Activated B cell treated with CpG ODN at 0.5 μM for 24 hours (primary cell): ENCODE measurements around the gene MTERF4. TPM values are rescaled to one million over a fixed set of nuclear protein-coding genes. Genes with fewer than 3 reads are reported as not detected.

Experiments used
- ATAC-seq: fragments of 200-7000 bp; cut with Tn5 transposase; one replicate; pipeline ENCODE4 v1.10.0; 2021; ENCODE audit warnings: low read depth, mild to moderate bottlenecking, moderate library complexity
- CTCF ChIA-PET: fragments of 350-600 bp; sonication (Branson Sonifier 250); formaldehyde crosslinking; loops from one replicate; lab custom pipeline; 2021; ENCODE audit warnings: antibody characterized with exemption; lab: Charles Lee
- POLR2A ChIA-PET: fragments of 350-600 bp; sonication (Branson Sonifier 250); formaldehyde crosslinking; loops from one replicate; lab custom pipeline; 2021; ENCODE audit warnings: antibody characterized with exemption; lab: Charles Lee
- DNase-seq: peaks from one replicate; pipeline ENCODE4 v3.0.0; 2022
- H3K27ac Mint-ChIP-seq: one replicate; pipeline ENCODE4 v1.8.0; 2020; ENCODE audit warnings: mixed read lengths
- H3K27me3 Mint-ChIP-seq: one replicate; pipeline ENCODE4 v1.8.0; 2021; ENCODE audit warnings: mixed read lengths
- H3K36me3 Mint-ChIP-seq: one replicate; pipeline ENCODE4 v1.8.0; 2021; ENCODE audit warnings: low read depth, mixed read lengths
- H3K4me1 Mint-ChIP-seq: one replicate; pipeline ENCODE4 v1.8.0; 2021; ENCODE audit warnings: mixed read lengths
- H3K4me3 Mint-ChIP-seq: one replicate; pipeline ENCODE4 v1.8.0; 2020; ENCODE audit warnings: mild to moderate bottlenecking, mixed read lengths
- H3K9me3 Mint-ChIP-seq: one replicate; pipeline ENCODE4 v1.8.0; 2020; ENCODE audit warnings: mixed read lengths
- intact Hi-C: fragments of 100-400 bp; cut with micrococcal nuclease; formaldehyde crosslinking; loops from one replicate; pipeline ENCODE4 v1.15.1; 2024
- total RNA-seq: library from RNA; stranded (reverse); gene quantifications from 2 replicates; pipeline ENCODE4 v1.2.3, GENCODE V29; 2022
- TF ChIP-seq, protein P1 (sequence below): fragments of 200-600 bp; IDR thresholded peaks from one replicate; pipeline ENCODE4 v1.8.0; 2022; ENCODE audit warnings: antibody characterized with exemption, mild to moderate bottlenecking

MTERF4 gene
- total RNA-seq, 1 donor from 2014 or later, result 122 TPM

DNA sequence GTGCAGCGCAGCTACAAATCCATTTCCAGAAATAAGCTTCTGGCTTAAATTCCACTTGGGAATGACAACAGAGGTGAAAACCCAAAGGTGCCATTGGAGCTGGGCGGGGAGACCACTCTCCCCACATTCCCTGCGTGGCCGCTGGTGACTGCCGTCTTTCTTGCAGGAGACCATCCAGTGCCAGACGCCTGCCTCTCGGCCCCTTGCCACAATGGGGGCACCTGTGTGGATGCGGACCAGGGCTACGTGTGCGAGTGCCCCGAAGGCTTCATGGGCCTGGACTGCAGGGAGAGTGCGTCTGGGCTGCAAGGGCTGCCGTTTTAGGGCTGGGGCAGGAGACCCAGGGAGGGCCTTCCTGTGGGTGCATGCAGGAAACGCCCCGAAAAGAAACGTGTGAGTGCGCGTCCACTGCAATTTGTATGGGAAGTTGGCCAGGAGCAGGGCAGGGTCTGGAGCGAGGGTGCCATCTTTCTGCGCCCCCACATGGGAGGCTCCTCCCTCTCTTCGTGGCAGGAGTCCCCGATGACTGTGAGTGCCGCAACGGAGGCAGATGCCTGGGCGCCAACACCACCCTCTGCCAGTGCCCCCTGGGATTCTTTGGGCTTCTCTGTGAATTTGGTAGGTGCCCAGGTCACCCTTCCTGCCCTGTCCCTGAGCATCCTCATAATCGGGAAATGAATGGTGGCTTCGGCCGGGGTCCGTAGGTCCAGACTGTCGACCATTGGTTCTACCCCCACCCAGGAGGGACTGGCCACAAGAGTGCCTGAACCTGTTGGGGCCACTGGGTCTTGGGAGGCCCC, 53.7 kb downstream of the MTERF4 start:
- Mint-ChIP-seq H3K27ac (no peak overlapping the region), H3K4me3 (no peak overlapping the region), H3K4me1 (peaks cover 9% of the 10 kb centered on the region), H3K9me3 (peaks cover 5% of the 10 kb centered on the region), H3K36me3 (peaks cover 42% of the 10 kb centered on the region), H3K27me3 (no peaks in the 10 kb centered on the region)
- TF ChIP-seq, protein P1, sequence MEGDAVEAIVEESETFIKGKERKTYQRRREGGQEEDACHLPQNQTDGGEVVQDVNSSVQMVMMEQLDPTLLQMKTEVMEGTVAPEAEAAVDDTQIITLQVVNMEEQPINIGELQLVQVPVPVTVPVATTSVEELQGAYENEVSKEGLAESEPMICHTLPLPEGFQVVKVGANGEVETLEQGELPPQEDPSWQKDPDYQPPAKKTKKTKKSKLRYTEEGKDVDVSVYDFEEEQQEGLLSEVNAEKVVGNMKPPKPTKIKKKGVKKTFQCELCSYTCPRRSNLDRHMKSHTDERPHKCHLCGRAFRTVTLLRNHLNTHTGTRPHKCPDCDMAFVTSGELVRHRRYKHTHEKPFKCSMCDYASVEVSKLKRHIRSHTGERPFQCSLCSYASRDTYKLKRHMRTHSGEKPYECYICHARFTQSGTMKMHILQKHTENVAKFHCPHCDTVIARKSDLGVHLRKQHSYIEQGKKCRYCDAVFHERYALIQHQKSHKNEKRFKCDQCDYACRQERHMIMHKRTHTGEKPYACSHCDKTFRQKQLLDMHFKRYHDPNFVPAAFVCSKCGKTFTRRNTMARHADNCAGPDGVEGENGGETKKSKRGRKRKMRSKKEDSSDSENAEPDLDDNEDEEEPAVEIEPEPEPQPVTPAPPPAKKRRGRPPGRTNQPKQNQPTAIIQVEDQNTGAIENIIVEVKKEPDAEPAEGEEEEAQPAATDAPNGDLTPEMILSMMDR, result no peak
- no peak for ATAC-seq
- no peak for DNase-seq
- CTCF ChIA-PET, result no interaction called here
- intact Hi-C loops, result no loop called here
- POLR2A ChIA-PET, result interaction anchor here (0.9 kb wide), 1 partner anchor 15 kb away, joined by 5 read pairs; no protein-coding TSS in a partner anchor

DNA sequence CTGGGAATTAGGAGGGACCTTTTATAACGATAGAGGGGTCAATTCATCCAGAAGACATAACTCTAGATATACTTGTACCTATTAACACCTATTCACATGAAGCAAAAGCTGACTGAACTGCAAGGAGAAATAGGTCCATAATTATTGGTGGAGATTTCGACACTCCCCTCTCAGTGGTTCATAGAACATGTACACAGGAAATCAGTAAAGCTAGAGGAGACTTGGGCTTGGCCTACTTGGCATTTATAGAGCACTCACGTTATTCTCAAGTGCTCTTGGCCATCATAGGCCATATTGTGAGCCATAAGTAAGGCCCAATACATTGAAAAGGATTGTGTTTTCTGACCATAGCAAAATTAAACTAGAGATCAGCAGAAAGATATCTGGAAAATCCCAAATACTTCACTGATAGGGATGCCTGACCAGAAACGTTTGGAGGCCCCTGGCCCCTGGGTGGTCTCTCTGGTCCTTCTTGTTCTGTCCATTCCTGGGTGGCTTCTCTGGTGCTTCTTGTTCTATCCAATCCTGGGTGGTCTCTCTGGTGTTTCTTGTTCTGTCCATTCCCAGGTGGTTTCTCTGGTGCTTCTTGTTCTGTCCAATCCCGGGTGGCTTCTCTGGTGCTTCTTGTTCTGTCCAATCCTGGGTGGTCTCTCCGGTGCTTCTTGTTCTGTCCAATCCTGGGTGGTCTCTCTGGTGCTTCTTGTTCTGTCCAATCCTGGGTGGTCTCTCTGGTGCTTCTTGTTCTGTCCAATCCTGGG, 54.7 kb downstream of the MTERF4 start:
- CTCF ChIA-PET, result no interaction called here
- no peak for DNase-seq
- Mint-ChIP-seq H3K36me3 (peaks cover 46% of the 10 kb centered on the region), H3K4me1 (peaks cover 19% of the 10 kb centered on the region), H3K4me3 (no peak overlapping the region), H3K27ac (no peak overlapping the region), H3K9me3 (peaks cover 5% of the 10 kb centered on the region), H3K27me3 (no peaks in the 10 kb centered on the region)
- no peak for ATAC-seq
- TF ChIP-seq, protein P1, result no peak
- intact Hi-C loops, result no loop called here
- POLR2A ChIA-PET, result interaction anchor here (0.7 kb wide), 1 partner anchor 17 kb away, joined by 7 read pairs; no protein-coding TSS in a partner anchor

Other genes with a start within 250 kb of the MTERF4 start
- not detected in 2 replicates for gene AGXT, start 233.5 kb downstream of the MTERF4 start, total RNA-seq
- gene MAB21L4, start 206.1 kb downstream of the MTERF4 start, total RNA-seq, result not detected in 2 replicates
- not detected in 2 replicates for gene CROCC2, start 196.0 kb downstream of the MTERF4 start, total RNA-seq
- 44.7 and 59.8 TPM in 2 replicates for gene SNED1, start 103.7 kb downstream of the MTERF4 start, total RNA-seq
- 113 and 150 TPM in 2 replicates for gene PASK, start 47.2 kb upstream of the MTERF4 start, total RNA-seq
- gene PPP1R7, start 48.2 kb upstream of the MTERF4 start, total RNA-seq, result 72.0 and 74.5 TPM in 2 replicates
- gene ANO7, start 86.4 kb upstream of the MTERF4 start, total RNA-seq, result 1.2 and 1.5 TPM in 2 replicates
- gene HDLBP, start 213.4 kb upstream of the MTERF4 start, total RNA-seq, result 158 and 168 TPM in 2 replicates
- 238 and 251 TPM in 2 replicates for gene SEPTIN2, start 213.6 kb upstream of the MTERF4 start, total RNA-seq